ENCODE measurements around the gene MLLT3.

The MLLT3 gene

GRCh38 chr9:20650313-20650712, 28.0 kb upstream of the MLLT3 start:
- no peak for TF ChIP-seq TAF1 (IDR thresholded peaks at IDR 0.05; ENCODE audit: borderline replicate concordance, insufficient read depth, low read length)
- no peak for TF ChIP-seq REST (IDR thresholded peaks at IDR 0.05; ENCODE audit: insufficient read depth in 1 of 2, low read depth in 2 of 2, low read length in 2 of 2)
- no peak for TF ChIP-seq POLR2AphosphoS5 (IDR thresholded peaks at IDR 0.05; ENCODE audit: low read depth, low read length)
- TF ChIP-seq SIN3A (IDR thresholded peaks at IDR 0.05; ENCODE audit: borderline replicate concordance, insufficient read depth, low read length) = no peak
- TF ChIP-seq FOXP2 (optimal IDR thresholded peaks at IDR 0.05; ENCODE audit: borderline replicate concordance, extremely low read depth, extremely low read length, insufficient read depth) = no peak

GRCh38 chr9:20649381-20649780, 27.1 kb upstream of the MLLT3 start:
- no peak for TF ChIP-seq SIN3A (IDR thresholded peaks at IDR 0.05; ENCODE audit: borderline replicate concordance, insufficient read depth, low read length)
- no peak for TF ChIP-seq REST (IDR thresholded peaks at IDR 0.05; ENCODE audit: insufficient read depth in 1 of 2, low read depth in 2 of 2, low read length in 2 of 2)
- TF ChIP-seq TAF1 (IDR thresholded peaks at IDR 0.05; ENCODE audit: borderline replicate concordance, insufficient read depth, low read length) = no peak
- no peak for TF ChIP-seq POLR2AphosphoS5 (IDR thresholded peaks at IDR 0.05; ENCODE audit: low read depth, low read length)
- no peak for TF ChIP-seq FOXP2 (optimal IDR thresholded peaks at IDR 0.05; ENCODE audit: borderline replicate concordance, extremely low read depth, extremely low read length, insufficient read depth)

GRCh38 chr9:20646656-20647055, 24.4 kb upstream of the MLLT3 start:
- no peak for TF ChIP-seq TAF1 (IDR thresholded peaks at IDR 0.05; ENCODE audit: borderline replicate concordance, insufficient read depth, low read length)

DNA sequence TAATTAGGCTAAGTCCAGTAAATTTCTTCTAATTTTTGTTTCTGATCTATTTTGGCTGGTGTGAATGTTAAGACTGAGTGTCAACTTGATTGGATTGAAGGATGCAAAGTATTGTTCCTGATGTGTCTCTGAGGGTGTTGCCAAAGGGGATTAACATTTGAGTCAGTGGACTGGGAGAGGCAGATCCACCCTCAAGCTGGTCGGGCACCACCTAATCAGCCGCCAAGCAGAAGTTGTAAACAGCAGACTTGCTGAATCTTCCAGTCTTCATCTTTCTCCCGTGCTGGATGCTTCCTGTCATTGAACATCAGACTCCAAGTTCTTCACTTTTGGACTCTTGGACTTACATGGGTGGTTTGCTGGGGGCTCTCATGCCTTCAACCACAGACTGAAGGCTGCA, 21.4 kb upstream of the MLLT3 start:
- TF ChIP-seq SIN3A (IDR thresholded peaks at IDR 0.05; ENCODE audit: borderline replicate concordance, insufficient read depth, low read length) (no peak), TAF1 (IDR thresholded peaks at IDR 0.05; ENCODE audit: borderline replicate concordance, insufficient read depth, low read length) (no peak), REST (IDR thresholded peaks at IDR 0.05; ENCODE audit: insufficient read depth in 1 of 2, low read depth in 2 of 2, low read length in 2 of 2) (no peak), FOXP2 (optimal IDR thresholded peaks at IDR 0.05; ENCODE audit: borderline replicate concordance, extremely low read depth, extremely low read length, insufficient read depth) (no peak), POLR2AphosphoS5 (IDR thresholded peaks at IDR 0.05; ENCODE audit: low read depth, low read length) (no peak)

DNA sequence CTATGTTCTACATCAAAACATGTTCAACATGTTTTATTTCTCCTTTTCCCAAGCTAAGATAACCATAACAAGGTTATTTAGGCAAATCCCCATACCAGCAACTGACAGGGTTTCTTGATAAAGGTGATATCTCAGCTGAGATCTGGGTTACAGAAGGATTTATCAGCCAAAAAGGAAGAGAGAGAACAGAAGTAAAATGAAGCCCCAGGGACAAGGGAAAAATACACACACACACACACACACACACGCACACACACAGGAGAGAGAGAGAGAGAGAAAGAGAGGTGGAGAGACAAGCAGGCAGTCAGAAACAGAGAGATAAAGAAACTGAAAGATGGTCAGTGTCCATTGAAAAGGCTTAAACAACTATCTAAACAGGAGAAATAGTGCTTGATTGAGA, 19.7 kb upstream of the MLLT3 start:
- no peak for TF ChIP-seq SIN3A (IDR thresholded peaks at IDR 0.05; ENCODE audit: borderline replicate concordance, insufficient read depth, low read length)
- TF ChIP-seq POLR2AphosphoS5 (IDR thresholded peaks at IDR 0.05; ENCODE audit: low read depth, low read length) = no peak
- TF ChIP-seq TAF1 (IDR thresholded peaks at IDR 0.05; ENCODE audit: borderline replicate concordance, insufficient read depth, low read length) = no peak
- TF ChIP-seq FOXP2 (optimal IDR thresholded peaks at IDR 0.05; ENCODE audit: borderline replicate concordance, extremely low read depth, extremely low read length, insufficient read depth) = no peak
- TF ChIP-seq REST (IDR thresholded peaks at IDR 0.05; ENCODE audit: insufficient read depth in 1 of 2, low read depth in 2 of 2, low read length in 2 of 2) = no peak

Measured in PFSK-1 (cell line).